Body of pancreas (tissue), 4 donors: ENCODE results near the gene IFIH1.

Source experiments
- POLR2A ChIP-seq, 3 donors: fragments of 450-650 bp; IDR thresholded peaks; one replicate each; pipeline ENCODE4 v1.6.1; 2016; ENCODE audit warnings: antibody characterized with exemption in 3 of 3, mild to moderate bottlenecking in 2 of 3
- TF ChIP-seq, protein P1 (sequence below), 7 experiments: fragments of 450-650 bp in 4 of 7; fragments of 200-600 bp in 3 of 7; sonication (generic) in 3 of 7; IDR thresholded peaks; one replicate each; pipeline ENCODE4 v1.5.1; 2016 to 2019; ENCODE audit warnings: antibody characterized with exemption in 7 of 7

DNA sequence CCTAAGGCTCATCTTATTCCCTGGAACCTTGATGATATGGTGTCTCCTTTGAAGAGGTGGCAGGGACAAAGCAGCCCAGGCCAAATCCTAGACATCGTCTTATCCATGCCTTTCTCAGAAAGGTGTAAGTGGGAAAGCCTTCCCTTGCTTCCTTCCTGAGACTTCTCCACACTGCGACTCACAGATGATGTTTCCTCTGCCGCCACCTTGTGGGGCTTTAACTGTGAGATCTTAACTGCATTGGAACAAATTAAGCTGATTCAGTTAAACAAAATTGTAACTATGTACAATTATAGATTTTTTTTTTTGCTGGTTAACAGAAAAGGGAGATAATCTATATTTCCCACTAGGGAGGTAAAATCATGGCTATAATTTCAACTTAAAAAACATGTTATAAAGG is 15.5 kb upstream of the IFIH1 start:
- TF ChIP-seq, protein P1, sequence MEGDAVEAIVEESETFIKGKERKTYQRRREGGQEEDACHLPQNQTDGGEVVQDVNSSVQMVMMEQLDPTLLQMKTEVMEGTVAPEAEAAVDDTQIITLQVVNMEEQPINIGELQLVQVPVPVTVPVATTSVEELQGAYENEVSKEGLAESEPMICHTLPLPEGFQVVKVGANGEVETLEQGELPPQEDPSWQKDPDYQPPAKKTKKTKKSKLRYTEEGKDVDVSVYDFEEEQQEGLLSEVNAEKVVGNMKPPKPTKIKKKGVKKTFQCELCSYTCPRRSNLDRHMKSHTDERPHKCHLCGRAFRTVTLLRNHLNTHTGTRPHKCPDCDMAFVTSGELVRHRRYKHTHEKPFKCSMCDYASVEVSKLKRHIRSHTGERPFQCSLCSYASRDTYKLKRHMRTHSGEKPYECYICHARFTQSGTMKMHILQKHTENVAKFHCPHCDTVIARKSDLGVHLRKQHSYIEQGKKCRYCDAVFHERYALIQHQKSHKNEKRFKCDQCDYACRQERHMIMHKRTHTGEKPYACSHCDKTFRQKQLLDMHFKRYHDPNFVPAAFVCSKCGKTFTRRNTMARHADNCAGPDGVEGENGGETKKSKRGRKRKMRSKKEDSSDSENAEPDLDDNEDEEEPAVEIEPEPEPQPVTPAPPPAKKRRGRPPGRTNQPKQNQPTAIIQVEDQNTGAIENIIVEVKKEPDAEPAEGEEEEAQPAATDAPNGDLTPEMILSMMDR (IDR thresholded peaks at IDR 0.05): peak in 4 of 7 experiments; percentile 20 to 40 (median 26)
- no peak for TF ChIP-seq POLR2A (IDR thresholded peaks at IDR 0.05)
